Lower leg skin (tissue), 3 donors: Measurements from ENCODE around the gene IVL.

Experiments
- CTCF ChIP-seq, 3 donors: fragments of 450-650 bp; IDR thresholded peaks; one replicate each; pipeline ENCODE4 v1.5.1; 2016; ENCODE audit warnings: antibody characterized with exemption in 3 of 3, mild to moderate bottlenecking in 3 of 3, moderate library complexity in 2 of 3
- POLR2A ChIP-seq, 2 donors: fragments of 450-650 bp; IDR thresholded peaks; one replicate each; pipeline ENCODE4 v1.6.1; 2016 to 2017; ENCODE audit warnings: antibody characterized with exemption in 2 of 2, mild to moderate bottlenecking in 1 of 2, moderate library complexity in 1 of 2

GRCh38 chr1:152869808-152870419, 38.4 kb upstream of the IVL start:
- TF ChIP-seq CTCF (IDR thresholded peaks at IDR 0.05) (no peak), POLR2A (IDR thresholded peaks at IDR 0.05) (no peak)
